Smooth muscle cell (in vitro differentiated cells): ENCODE measurements around the gene DOCK3. TPM values are rescaled to one million over a fixed set of nuclear protein-coding genes. Genes with fewer than 3 reads are reported as not detected.

ENCODE experiments used
- DNase-seq: peaks from one replicate; lab custom pipeline; 2025; ENCODE audit not compliant: unreplicated experiment; lab: John Stamatoyannopoulos, UW
- H2AFZ ChIP-seq: fragments of 200-600 bp; sonication (generic); 2 replicates; pipeline ENCODE4 v1.6.0; 2016; ENCODE audit warnings: antibody characterized with exemption, low read depth, mild to moderate bottlenecking
- H3F3A ChIP-seq: fragments of 200-600 bp; sonication (generic); 2 replicates; pipeline ENCODE4 v1.6.0; 2017; ENCODE audit warnings: antibody characterized with exemption, low read depth
- H3K27ac ChIP-seq: fragments of 200-600 bp; sonication (generic); 2 replicates; pipeline ENCODE4 v1.5.1; 2016; ENCODE audit warnings: low read depth, mild to moderate bottlenecking
- H3K27me3 ChIP-seq: fragments of 200-600 bp; sonication (generic); 2 replicates; pipeline ENCODE4 v1.6.1; 2016; ENCODE audit warnings: low read depth, mild to moderate bottlenecking
- H3K36me3 ChIP-seq: fragments of 200-600 bp; sonication (generic); 2 replicates; pipeline ENCODE4 v1.5.1; 2016; ENCODE audit warnings: low read depth
- H3K4me1 ChIP-seq: fragments of 200-600 bp; sonication (generic); 2 replicates; pipeline ENCODE4 v1.5.1; 2016; ENCODE audit warnings: low read depth
- H3K4me2 ChIP-seq: fragments of 200-600 bp; sonication (generic); 2 replicates; pipeline ENCODE4 v1.6.0; 2016; ENCODE audit warnings: mild to moderate bottlenecking
- H3K4me3 ChIP-seq: fragments of 200-600 bp; sonication (generic); 2 replicates; pipeline ENCODE4 v1.5.1; 2016; ENCODE audit warnings: mild to moderate bottlenecking
- H3K79me2 ChIP-seq: fragments of 200-600 bp; sonication (generic); 2 replicates; pipeline ENCODE4 v1.6.0; 2016; ENCODE audit warnings: low read depth, mild to moderate bottlenecking
- H3K9ac ChIP-seq: fragments of 200-600 bp; sonication (generic); 2 replicates; pipeline ENCODE4 v1.6.0; 2016; ENCODE audit warnings: low read depth
- H3K9me3 ChIP-seq: fragments of 200-600 bp; sonication (generic); replicated peaks from 2 replicates; pipeline ENCODE4 v1.5.1; 2016; ENCODE audit warnings: low read depth
- H4K20me1 ChIP-seq: fragments of 200-600 bp; sonication (generic); 2 replicates; pipeline ENCODE4 v1.6.0; 2016; ENCODE audit warnings: low read depth
- CTCF ChIP-seq: fragments of 200-600 bp; sonication (generic); IDR thresholded peaks from 2 replicates; pipeline ENCODE4 v1.5.1; 2017; ENCODE audit warnings: borderline replicate concordance, mild to moderate bottlenecking, antibody characterized with exemption; ENCODE audit not compliant: insufficient read depth, poor library complexity, severe bottlenecking
- WGBS: methylation state at CpG from one replicate; pipeline ENCODE4 v1.1.7; 2016; ENCODE audit warnings: low lambda C conversion rate; 5-methylcytosine and 5-hydroxymethylcytosine counted together
- polyA plus RNA-seq: library from polyadenylated mRNA; unstranded; fragments of >200 nt; fragmentation: Nextera tagmentation; extraction: Ambion mirVana; gene quantifications from 2 replicates; pipeline ENCODE4 v1.2.1, GENCODE V29; 2016
- total RNA-seq: library from RNA; depleted of rRNA; stranded (reverse); fragments of >200 nt; gene quantifications from 2 replicates; pipeline ENCODE4 v1.2.3, GENCODE V29; 2014

DOCK3 gene
- total and polyA plus RNA-seq, 2 experiments from 2014 or later, result 0.29 to 2.2 TPM

DNA sequence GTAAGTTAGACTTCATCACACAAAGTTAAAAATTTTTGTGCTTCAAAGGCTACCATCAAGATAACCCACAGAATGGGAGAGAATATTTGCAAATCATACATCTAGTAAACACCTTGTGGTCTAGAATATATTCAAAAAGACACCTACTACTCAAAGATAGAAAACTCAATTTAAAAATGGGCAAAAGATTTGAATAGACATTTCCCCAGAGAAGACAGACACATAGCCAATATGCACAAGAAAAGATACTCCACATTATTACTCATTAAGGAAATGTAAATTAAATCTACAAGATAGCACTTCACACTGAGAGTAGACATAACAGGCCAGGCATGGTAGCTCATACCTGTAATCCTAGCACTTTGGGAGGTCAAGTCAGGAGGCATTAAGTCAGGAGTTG lies 622.6 kb downstream of the DOCK3 start:
- Histone ChIP-seq H3K4me3 (no peak overlapping the region), H3K9ac (no peak overlapping the region), H3K36me3 (no peaks in the 10 kb centered on the region), H3K27me3 (no peaks in the 10 kb centered on the region), H4K20me1 (no peaks in the 10 kb centered on the region), H3K4me2 (no peak overlapping the region), H3F3A (no peaks in the 10 kb centered on the region), H3K9me3 (peaks cover 6% of the 10 kb centered on the region), H3K4me1 (no peaks in the 10 kb centered on the region), H3K79me2 (no peaks in the 10 kb centered on the region), H3K27ac (no peak overlapping the region), H2AFZ (no peak overlapping the region)
- TF ChIP-seq CTCF, result no peak
- no peak for DNase-seq

DNA sequence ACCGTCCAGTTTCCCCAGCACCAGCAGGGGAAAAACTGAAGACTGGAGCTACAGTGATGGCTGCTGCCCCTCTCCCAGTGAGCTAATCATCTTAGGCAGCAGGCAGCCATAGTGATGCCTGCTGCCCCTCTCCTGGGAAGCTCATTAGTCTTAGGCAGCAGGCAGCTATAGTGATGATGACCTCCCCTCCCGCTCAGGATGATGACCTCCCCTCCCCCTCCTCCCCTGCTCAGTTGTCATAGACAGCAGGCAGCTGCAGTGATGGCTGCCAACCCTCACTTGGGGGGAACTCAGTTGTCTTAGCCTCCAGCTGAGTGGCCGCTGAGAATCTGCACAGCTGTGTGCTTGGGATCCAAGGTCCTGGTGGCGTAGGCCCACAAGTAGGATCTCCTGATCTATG lies 629.5 kb downstream of the DOCK3 start:
- Histone ChIP-seq H3K27ac (no peak overlapping the region), H3K4me2 (no peak overlapping the region), H4K20me1 (no peaks in the 10 kb centered on the region), H3K79me2 (no peaks in the 10 kb centered on the region), H3K36me3 (no peaks in the 10 kb centered on the region), H3K27me3 (no peaks in the 10 kb centered on the region), H2AFZ (no peak overlapping the region), H3K4me3 (no peak overlapping the region), H3K9me3 (peaks cover 6% of the 10 kb centered on the region), H3F3A (no peaks in the 10 kb centered on the region), H3K9ac (no peak overlapping the region), H3K4me1 (peaks cover 5% of the 10 kb centered on the region)
- no peak for DNase-seq
- 86% methylated on average over 4 of the region's 4 CpGs for WGBS
- TF ChIP-seq CTCF, result no peak

DNA sequence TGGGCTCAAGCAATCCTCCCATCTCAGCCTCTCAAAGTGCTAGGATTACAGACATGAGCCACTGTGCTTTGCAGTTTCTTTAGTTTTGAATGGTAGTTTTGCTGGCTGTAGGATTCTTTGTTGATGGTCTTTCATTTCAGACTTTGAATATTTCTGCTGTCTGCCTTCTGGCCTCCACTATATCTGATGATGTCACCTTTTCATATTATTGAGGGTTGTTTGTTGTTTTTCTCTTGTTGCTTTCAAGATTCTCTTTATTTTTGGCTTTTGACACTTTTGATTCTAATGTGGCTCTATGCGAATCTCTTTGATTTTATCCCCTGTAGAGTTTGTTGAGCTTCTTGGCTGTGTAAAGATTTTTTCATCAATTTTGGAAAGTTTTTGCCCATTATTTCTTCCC lies 631.4 kb downstream of the DOCK3 start:
- 100% methylated on average over 1 of the region's 1 CpG for WGBS
- H4K20me1 ChIP-seq, result no peaks in the 10 kb centered on the region
- no peak for DNase-seq

More for the DNA sequence above, 631.4 kb downstream of the DOCK3 start:
- Histone ChIP-seq H2AFZ (no peak overlapping the region), H3K36me3 (no peaks in the 10 kb centered on the region), H3K27ac (no peak overlapping the region), H3K4me2 (no peak overlapping the region), H3K9me3 (peaks cover 6% of the 10 kb centered on the region), H3F3A (no peaks in the 10 kb centered on the region), H3K9ac (no peak overlapping the region), H3K27me3 (no peaks in the 10 kb centered on the region), H3K4me1 (peaks cover 5% of the 10 kb centered on the region), H3K4me3 (no peak overlapping the region), H3K79me2 (no peaks in the 10 kb centered on the region)
- no peak for TF ChIP-seq CTCF
